ENCODE data around the gene UBE2N. TPM values are rescaled to one million over a fixed set of nuclear protein-coding genes. Genes with fewer than 3 reads are reported as not detected.

The UBE2N gene
- total and polyA plus RNA-seq, 8 donors = 82.2 to 154 (median 137) TPM

- TF ChIP-seq CTCF (IDR thresholded peaks at IDR 0.05) = no peak
- H3K36me3 ChIP-seq = no peaks in the 10 kb centered on the region
- no peaks in the 10 kb centered on the region for H3K27me3 ChIP-seq
- intact Hi-C loops (cut with DNase I) = no loop called here
- DNase-seq (no peak), ATAC-seq (no peak)
- H3K9me3 ChIP-seq = no peaks in the 10 kb centered on the region
- H3K27ac ChIP-seq = no peak overlapping the region
- no peaks in the 10 kb centered on the region for H3K4me1 ChIP-seq
- no peak overlapping the region for H3K4me3 ChIP-seq
These were observed 7.5 kb upstream of the UBE2N start for GRCh38 chr12:93449277-93449676.

GRCh38 chr12:93448796-93449195 is 7.0 kb upstream of the UBE2N start:
- DNase-seq = no peak
- H3K9me3 ChIP-seq = no peaks in the 10 kb centered on the region
- H3K4me3 ChIP-seq = no peak overlapping the region
- no peaks in the 10 kb centered on the region for H3K27me3 ChIP-seq
- H3K4me1 ChIP-seq = no peaks in the 10 kb centered on the region
- TF ChIP-seq CTCF (IDR thresholded peaks at IDR 0.05) = no peak
- H3K36me3 ChIP-seq = no peaks in the 10 kb centered on the region
- peak; percentile 63 for ATAC-seq
- H3K27ac ChIP-seq = no peak overlapping the region
- intact Hi-C loops (cut with DNase I) = no loop called here

GRCh38 chr12:93447555-93448290 is 6.0 kb upstream of the UBE2N start:
- Histone ChIP-seq H3K27me3 (no peaks in the 10 kb centered on the region), H3K9me3 (no peaks in the 10 kb centered on the region), H3K36me3 (no peaks in the 10 kb centered on the region), H3K4me1 (peaks cover 0 to 5% of the 10 kb centered on the region in 2 donors), H3K4me3 (no peak overlapping the region), H3K27ac (no peak overlapping the region)
- DNase-seq = no peak
- intact Hi-C loops (cut with DNase I) = no loop called here
- no peak for TF ChIP-seq CTCF (IDR thresholded peaks at IDR 0.05)
- no peak for ATAC-seq

GRCh38 chr12:93443576-93443975 is 1.8 kb upstream of the UBE2N start:
- Histone ChIP-seq H3K27ac (no peak overlapping the region), H3K27me3 (no peaks in the 10 kb centered on the region), H3K9me3 (no peaks in the 10 kb centered on the region), H3K36me3 (no peaks in the 10 kb centered on the region), H3K4me1 (peaks cover 7 to 30% of the 10 kb centered on the region in 2 donors), H3K4me3 (no peak overlapping the region)
- intact Hi-C loops (cut with DNase I) = no loop called here
- TF ChIP-seq CTCF (IDR thresholded peaks at IDR 0.05) = no peak
- no peak for ATAC-seq
- no peak for DNase-seq

- Histone ChIP-seq H3K36me3 (no peaks in the 10 kb centered on the region), H3K9me3 (no peaks in the 10 kb centered on the region), H3K27ac (peak overlapping the region; percentile 90 to 94), H3K4me3 (peak overlapping the region; percentile 98 to 100), H3K4me1 (peaks cover 7 to 39% of the 10 kb centered on the region in 2 donors), H3K27me3 (no peaks in the 10 kb centered on the region)
- ATAC-seq (peak; percentile 6), DNase-seq (no peak)
- intact Hi-C loops (cut with DNase I) = no loop called here
- no peak for TF ChIP-seq CTCF (IDR thresholded peaks at IDR 0.05)
These were observed 929 bp upstream of the UBE2N start for GRCh38 chr12:93442411-93443340.

All from left lung (tissue), 10 donors.